MCF 10A (cell line): ENCODE data around the gene PAPPA2. TPM values are rescaled to one million over a fixed set of nuclear protein-coding genes. Genes with fewer than 3 reads are reported as not detected.

Source experiments
- BruUV-seq: library from RNA; stranded (reverse); fragments of 400-500 nt; replicated peaks from 2 replicates; lab custom pipeline; 2021; lab: Mats Ljungman, UMichigan
- CTCF ChIA-PET: fragments of 300-600 bp; sonication (Branson Sonifier 250); formaldehyde crosslinking; extraction: SDS; loops from one replicate; lab custom pipeline; 2021; ENCODE audit warnings: antibody characterized with exemption, inconsistent platforms; lab: Yijun Ruan, JAX
- POLR2A ChIA-PET: fragments of 300-600, 350-650 bp; sonication (Branson Sonifier 250); formaldehyde crosslinking; extraction: SDS; loops from one replicate; lab custom pipeline; 2020; ENCODE audit warnings: antibody characterized with exemption, inconsistent platforms; lab: Yijun Ruan, JAX
- DNase-seq: peaks from one replicate; pipeline ENCODE4 v3.0.0-alpha.2; 2018; ENCODE audit not compliant: unreplicated experiment
- H3K27ac Mint-ChIP-seq: one replicate; pipeline ENCODE4 v1.8.0; 2022; ENCODE audit warnings: mild to moderate bottlenecking, low read depth, mixed read lengths; ENCODE audit not compliant: unreplicated experiment
- H3K27me3 Mint-ChIP-seq: one replicate; pipeline ENCODE4 v1.8.0; 2022; ENCODE audit warnings: mixed read lengths; ENCODE audit not compliant: insufficient read depth, unreplicated experiment
- H3K36me3 Mint-ChIP-seq: one replicate; pipeline ENCODE4 v1.8.0; 2022; ENCODE audit warnings: mild to moderate bottlenecking, moderate library complexity, mixed read lengths; ENCODE audit not compliant: insufficient read depth, unreplicated experiment
- H3K4me1 Mint-ChIP-seq: one replicate; pipeline ENCODE4 v1.8.0; 2022; ENCODE audit warnings: mixed read lengths; ENCODE audit not compliant: insufficient read depth, unreplicated experiment
- H3K4me3 Mint-ChIP-seq: one replicate; pipeline ENCODE4 v1.8.0; 2022; ENCODE audit warnings: mild to moderate bottlenecking, moderate library complexity, mixed read lengths; ENCODE audit not compliant: unreplicated experiment
- H3K9me3 Mint-ChIP-seq: one replicate; pipeline ENCODE4 v1.8.0; 2022; ENCODE audit warnings: mixed read lengths; ENCODE audit not compliant: unreplicated experiment
- intact Hi-C: fragments of 100-400 bp; cut with micrococcal nuclease; formaldehyde crosslinking; loops from 2 replicates; pipeline ENCODE4 v1.14.1; 2022
- total RNA-seq: library from RNA; stranded (reverse); gene quantifications from 2 replicates; pipeline ENCODE4 v1.2.3, GENCODE V29; 2022
- TF ChIP-seq, protein P1 (sequence below): fragments of 200-600 bp; IDR thresholded peaks from one replicate; pipeline ENCODE4 v1.8.0; 2022; ENCODE audit warnings: antibody characterized with exemption, mild to moderate bottlenecking; ENCODE audit not compliant: unreplicated experiment

The PAPPA2 gene
- total RNA-seq, 1 experiment from 2014 or later = 11.5 TPM

DNA sequence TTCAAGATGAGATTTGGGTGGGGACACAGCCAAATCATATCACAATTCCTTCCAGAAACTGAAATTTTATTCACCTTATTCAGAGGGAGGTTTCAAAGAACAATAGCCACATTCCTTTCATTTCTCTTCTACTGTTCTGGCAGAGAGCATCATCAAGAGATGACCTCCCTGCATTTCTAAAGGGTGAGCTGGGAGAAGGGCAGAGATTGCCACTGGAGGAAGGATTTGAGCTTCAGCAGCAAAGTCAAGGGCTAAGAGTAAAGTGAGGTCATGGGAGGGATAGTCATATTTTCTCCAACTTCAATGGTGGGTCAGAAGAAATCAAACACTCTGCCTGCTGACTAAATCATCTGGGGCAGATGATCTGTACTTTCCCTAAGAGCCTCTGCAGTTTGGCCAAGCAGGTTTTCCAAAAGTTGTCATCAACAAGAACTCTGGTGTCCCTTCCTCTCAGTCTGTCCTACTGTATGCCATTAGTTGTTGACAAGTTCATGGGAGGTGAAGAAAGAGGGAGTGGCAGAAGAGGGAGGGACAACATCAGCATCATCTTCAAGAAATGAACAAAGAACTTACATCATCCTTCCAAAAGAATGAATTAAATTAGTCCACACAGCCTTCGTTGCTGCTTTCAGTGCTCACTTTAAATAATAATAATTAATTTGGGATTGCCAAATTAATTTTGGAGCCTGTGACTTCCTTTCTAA is 403.2 kb downstream of the PAPPA2 start:
- H3K4me1 Mint-ChIP-seq = peaks cover 14% of the 10 kb centered on the region
- intact Hi-C loops = no loop called here
- H3K27me3 Mint-ChIP-seq = no peaks in the 10 kb centered on the region
- DNase-seq = no peak
- CTCF ChIA-PET = no interaction called here
- TF ChIP-seq, protein P1, sequence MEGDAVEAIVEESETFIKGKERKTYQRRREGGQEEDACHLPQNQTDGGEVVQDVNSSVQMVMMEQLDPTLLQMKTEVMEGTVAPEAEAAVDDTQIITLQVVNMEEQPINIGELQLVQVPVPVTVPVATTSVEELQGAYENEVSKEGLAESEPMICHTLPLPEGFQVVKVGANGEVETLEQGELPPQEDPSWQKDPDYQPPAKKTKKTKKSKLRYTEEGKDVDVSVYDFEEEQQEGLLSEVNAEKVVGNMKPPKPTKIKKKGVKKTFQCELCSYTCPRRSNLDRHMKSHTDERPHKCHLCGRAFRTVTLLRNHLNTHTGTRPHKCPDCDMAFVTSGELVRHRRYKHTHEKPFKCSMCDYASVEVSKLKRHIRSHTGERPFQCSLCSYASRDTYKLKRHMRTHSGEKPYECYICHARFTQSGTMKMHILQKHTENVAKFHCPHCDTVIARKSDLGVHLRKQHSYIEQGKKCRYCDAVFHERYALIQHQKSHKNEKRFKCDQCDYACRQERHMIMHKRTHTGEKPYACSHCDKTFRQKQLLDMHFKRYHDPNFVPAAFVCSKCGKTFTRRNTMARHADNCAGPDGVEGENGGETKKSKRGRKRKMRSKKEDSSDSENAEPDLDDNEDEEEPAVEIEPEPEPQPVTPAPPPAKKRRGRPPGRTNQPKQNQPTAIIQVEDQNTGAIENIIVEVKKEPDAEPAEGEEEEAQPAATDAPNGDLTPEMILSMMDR = no peak
- H3K27ac Mint-ChIP-seq = no peak overlapping the region
- BruUV-seq = no TSS peak
- peaks cover 7% of the 10 kb centered on the region for H3K9me3 Mint-ChIP-seq
- POLR2A ChIA-PET = no interaction called here
- no peak overlapping the region for H3K4me3 Mint-ChIP-seq
- H3K36me3 Mint-ChIP-seq = no peaks in the 10 kb centered on the region

DNA sequence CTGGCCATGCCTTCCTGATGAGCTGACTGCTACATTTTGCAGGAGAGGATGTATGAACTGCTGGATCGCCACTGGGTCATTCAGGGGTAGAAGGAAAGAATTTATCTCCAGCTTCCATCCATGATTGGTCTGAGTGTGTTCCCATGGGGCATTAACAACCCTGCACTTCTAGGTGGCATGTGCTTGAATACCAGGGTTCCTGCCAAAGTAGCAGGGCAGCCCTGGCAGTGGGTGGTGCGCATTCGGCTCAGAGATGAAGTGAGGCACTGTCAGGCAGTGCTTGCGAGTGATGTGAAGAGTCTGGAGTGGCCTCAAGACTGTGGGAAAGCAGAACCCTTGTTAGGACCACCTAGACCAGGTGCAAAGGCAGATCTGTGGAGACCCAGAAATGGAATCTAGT is 406.6 kb downstream of the PAPPA2 start:
- H3K4me1 Mint-ChIP-seq = peaks cover 6% of the 10 kb centered on the region
- no peaks in the 10 kb centered on the region for H3K36me3 Mint-ChIP-seq
- H3K9me3 Mint-ChIP-seq = peaks cover under 1% of the 10 kb centered on the region
- no peak for DNase-seq
- BruUV-seq = no TSS peak
- H3K4me3 Mint-ChIP-seq = no peak overlapping the region
- TF ChIP-seq, protein P1 = no peak
- ChIA-PET POLR2A (no interaction called here), CTCF (interaction anchor here (0.7 to 4.9 kb wide), 7 partner anchors 11 to 310 kb away, joined by 3 to 26 read pairs (median 4); no protein-coding TSS in a partner anchor)
- no peaks in the 10 kb centered on the region for H3K27me3 Mint-ChIP-seq
- intact Hi-C loops = no loop called here
- H3K27ac Mint-ChIP-seq = no peak overlapping the region

DNA sequence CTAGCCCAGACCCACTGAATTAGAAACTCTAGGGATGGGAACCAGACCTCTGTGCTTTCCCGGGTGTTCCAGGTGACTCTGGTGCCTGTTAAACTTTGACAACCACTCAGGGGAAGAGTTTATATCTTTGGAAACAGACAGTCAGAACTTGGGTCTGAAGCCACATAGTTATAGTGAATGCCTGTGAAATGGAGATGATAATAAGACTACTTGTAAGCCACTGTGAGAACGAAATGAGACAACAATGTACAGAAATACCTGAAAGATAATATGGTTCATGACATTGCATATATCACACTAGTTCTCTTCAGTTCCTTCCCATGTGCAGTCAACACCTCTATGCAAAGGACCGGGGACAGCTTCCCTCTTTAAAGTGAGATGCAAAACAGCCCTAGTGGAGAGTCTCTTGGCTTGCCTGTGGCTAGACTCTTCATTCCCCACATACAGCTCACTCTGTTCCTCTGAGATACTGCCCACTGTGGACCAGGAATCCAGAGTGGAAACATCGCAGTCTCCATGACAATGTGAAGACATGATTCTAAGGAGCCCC is 414.1 kb downstream of the PAPPA2 start:
- intact Hi-C loops = no loop called here
- POLR2A ChIA-PET = no interaction called here
- Mint-ChIP-seq H3K27ac (no peak overlapping the region), H3K4me1 (no peaks in the 10 kb centered on the region), H3K27me3 (peaks cover 3% of the 10 kb centered on the region), H3K4me3 (no peak overlapping the region), H3K9me3 (no peaks in the 10 kb centered on the region), H3K36me3 (no peaks in the 10 kb centered on the region)
- no peak for DNase-seq
- TF ChIP-seq, protein P1 = no peak
- no TSS peak for BruUV-seq
- CTCF ChIA-PET = interaction anchor here (0.5 to 9.0 kb wide), 8 partner anchors 9 to 1050 kb away, joined by 3 to 152 read pairs (median 4); no protein-coding TSS in a partner anchor

DNA sequence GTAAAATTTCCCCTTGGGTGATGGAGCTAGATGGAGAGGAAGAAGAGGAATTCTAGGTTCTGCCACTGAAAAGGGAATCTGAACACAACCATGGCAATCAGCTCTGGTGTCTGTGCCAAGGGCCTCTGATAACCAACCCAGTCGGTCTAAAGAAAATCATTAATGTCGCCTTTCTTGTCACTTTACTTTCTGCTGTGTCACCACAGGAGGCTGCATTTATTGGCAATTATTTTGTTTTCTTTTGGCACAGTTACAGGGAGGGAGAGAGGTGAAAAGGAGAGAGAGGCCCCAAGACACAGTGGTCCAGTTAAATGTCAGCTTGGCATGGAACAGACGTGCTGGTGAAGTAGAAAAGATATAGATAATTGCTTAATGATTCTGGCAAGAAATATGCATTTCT is 414.6 kb downstream of the PAPPA2 start:
- Mint-ChIP-seq H3K9me3 (no peaks in the 10 kb centered on the region), H3K27ac (no peak overlapping the region), H3K4me3 (no peak overlapping the region), H3K4me1 (no peaks in the 10 kb centered on the region), H3K27me3 (peaks cover 8% of the 10 kb centered on the region), H3K36me3 (no peaks in the 10 kb centered on the region)
- no TSS peak for BruUV-seq
- ChIA-PET POLR2A (no interaction called here), CTCF (interaction anchor here (0.5 to 9.0 kb wide), 7 partner anchors 19 to 1472 kb away, joined by 3 to 152 read pairs (median 3); no protein-coding TSS in a partner anchor)
- TF ChIP-seq, protein P1 = no peak
- intact Hi-C loops = no loop called here
- no peak for DNase-seq
